Panc1 (cell line): ENCODE data around the gene OSBPL1A. TPM values are rescaled to one million over a fixed set of nuclear protein-coding genes. Genes with fewer than 3 reads are reported as not detected.

Experiments
- ATAC-seq: fragments of 200-7000 bp; cut with Tn5 transposase; 2 replicates; pipeline ENCODE4 v1.9.1; 2020; ENCODE audit warnings: mild to moderate bottlenecking, moderate library complexity
- BruUV-seq: library from RNA; stranded (reverse); fragments of 400-500 nt; replicated peaks from 2 replicates; lab custom pipeline; 2021; lab: Mats Ljungman, UMichigan
- CTCF ChIA-PET: fragments of 300-600 bp; sonication (Branson Sonifier 250); formaldehyde crosslinking; loops from one replicate; lab custom pipeline; 2022; ENCODE audit warnings: antibody characterized with exemption; lab: Charles Lee
- POLR2A ChIA-PET: fragments of 300-600 bp; sonication (Branson Sonifier 250); formaldehyde crosslinking; loops from one replicate; lab custom pipeline; 2022; ENCODE audit warnings: antibody characterized with exemption; lab: Charles Lee
- DNase-seq: peaks from one replicate; pipeline ENCODE4 v3.0.0-alpha.2; 2010; ENCODE audit warnings: low read depth, low spot score
- H3K27ac ChIP-seq: 2 replicates; pipeline ENCODE4 v1.5.1; 2011; ENCODE audit warnings: mild to moderate bottlenecking, low read length, inconsistent platforms
- H3K27me3 ChIP-seq: fragments of 200-500 bp; sonication (Bioruptor generic); 2 replicates; pipeline ENCODE4 v1.6.0; 2014; ENCODE audit warnings: low read length, inconsistent platforms; ENCODE audit not compliant: control insufficient read depth, insufficient read depth
- H3K36me3 ChIP-seq: fragments of 200-500 bp; sonication (Bioruptor generic); 2 replicates; pipeline ENCODE4 v1.5.1; 2014; ENCODE audit warnings: inconsistent platforms, mild to moderate bottlenecking, low read length, moderate library complexity; ENCODE audit not compliant: control insufficient read depth, insufficient read depth
- H3K4me1 ChIP-seq: 2 replicates; pipeline ENCODE4 v1.5.1; 2011; ENCODE audit warnings: inconsistent platforms, mild to moderate bottlenecking, low read length, moderate library complexity; ENCODE audit not compliant: control insufficient read depth, insufficient read depth
- H3K4me3 ChIP-seq, 2 experiments: 2 replicates each; pipeline ENCODE4 v1.5.1; 2011 to 2012; ENCODE audit warnings: low read depth in 2 of 2, low read length in 2 of 2, mild to moderate bottlenecking in 2 of 2, inconsistent platforms in 1 of 2, moderate library complexity in 1 of 2
- H3K9me3 ChIP-seq: fragments of 200-500 bp; sonication (Bioruptor generic); 2 replicates; pipeline ENCODE4 v1.5.1; 2014; ENCODE audit warnings: low read depth, mild to moderate bottlenecking, inconsistent platforms, low read length, moderate library complexity; ENCODE audit not compliant: control insufficient read depth, insufficient read depth
- POLR2AphosphoS5 ChIP-seq: IDR thresholded peaks from 2 replicates; pipeline ENCODE4 v1.6.1; 2012; ENCODE audit warnings: mild to moderate bottlenecking, low read depth, low read length, moderate library complexity
- SIN3A ChIP-seq: IDR thresholded peaks from 2 replicates; pipeline ENCODE4 v1.6.1; 2012; ENCODE audit warnings: low read depth, mild to moderate bottlenecking, low read length, moderate library complexity, borderline replicate concordance; ENCODE audit not compliant: insufficient read depth
- TCF7L2 ChIP-seq: IDR thresholded peaks from 2 replicates; pipeline ENCODE4 v1.6.1; 2011; ENCODE audit warnings: mild to moderate bottlenecking, low read depth, low read length, inconsistent platforms
- in situ Hi-C: cut with HindIII; loops from 2 replicates; pipeline ENCODE4 v1.10.0; 2016; ENCODE audit warnings: low sequenced_read_pairs, low pct_unique_long_range_greater_than_20kb
- intact Hi-C: fragments of 100-400 bp; cut with micrococcal nuclease; formaldehyde crosslinking; loops from one replicate; pipeline ENCODE4 v1.10.0; 2022; ENCODE audit not compliant: unreplicated experiment
- total RNA-seq: library from RNA; stranded (reverse); gene quantifications from one replicate; pipeline ENCODE4 v1.2.1, GENCODE V29; 2021; ENCODE audit not compliant: unreplicated experiment
- TF ChIP-seq, protein P1 (sequence below), 2 experiments: IDR thresholded peaks; 2 replicates each; pipeline ENCODE4 v1.6.1; 2011 to 2012; ENCODE audit warnings: low read depth in 2 of 2, control low read depth in 1 of 2, low read length in 1 of 2, mild to moderate bottlenecking in 1 of 2, moderate library complexity in 1 of 2; ENCODE audit not compliant: insufficient read depth in 1 of 2
- TF ChIP-seq, protein P2 (sequence below): fragments of 450-650 bp; IDR thresholded peaks from 2 replicates; pipeline ENCODE4 v1.5.1; 2017; ENCODE audit warnings: mild to moderate bottlenecking

The OSBPL1A gene
- total RNA-seq, 1 experiment from 2014 or later: 50.5 TPM

DNA sequence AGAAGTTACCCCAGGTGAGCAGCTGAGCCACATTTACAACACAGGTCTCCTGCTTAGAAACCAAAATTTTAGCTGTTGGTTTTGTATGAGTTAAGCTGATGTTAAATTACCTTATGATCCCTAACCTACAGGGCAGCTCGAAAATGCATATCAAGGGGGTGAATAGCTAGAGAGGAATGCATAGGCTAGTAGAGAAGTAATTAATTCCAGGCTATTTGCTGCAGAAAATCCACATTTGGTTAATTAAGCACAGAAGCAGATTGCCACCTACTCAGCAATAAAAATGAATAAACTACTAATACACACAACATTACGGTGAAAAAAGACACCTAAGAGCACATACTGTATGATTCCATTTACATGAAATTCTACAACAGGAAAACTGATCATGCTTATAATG is 91.4 kb downstream of the OSBPL1A start:
- intact Hi-C loops: no loop called here
- Histone ChIP-seq H3K9me3 (no peaks in the 10 kb centered on the region), H3K27me3 (no peaks in the 10 kb centered on the region), H3K4me3 (no peak overlapping the region), H3K36me3 (no peaks in the 10 kb centered on the region), H3K27ac (no peak overlapping the region), H3K4me1 (no peaks in the 10 kb centered on the region)
- TF ChIP-seq SIN3A: no peak
- BruUV-seq: no TSS peak
- POLR2A ChIA-PET: no interaction called here
- CTCF ChIA-PET: no interaction called here
- DNase-seq: no peak
- no peak for ATAC-seq
- in situ Hi-C loops: no loop called here

DNA sequence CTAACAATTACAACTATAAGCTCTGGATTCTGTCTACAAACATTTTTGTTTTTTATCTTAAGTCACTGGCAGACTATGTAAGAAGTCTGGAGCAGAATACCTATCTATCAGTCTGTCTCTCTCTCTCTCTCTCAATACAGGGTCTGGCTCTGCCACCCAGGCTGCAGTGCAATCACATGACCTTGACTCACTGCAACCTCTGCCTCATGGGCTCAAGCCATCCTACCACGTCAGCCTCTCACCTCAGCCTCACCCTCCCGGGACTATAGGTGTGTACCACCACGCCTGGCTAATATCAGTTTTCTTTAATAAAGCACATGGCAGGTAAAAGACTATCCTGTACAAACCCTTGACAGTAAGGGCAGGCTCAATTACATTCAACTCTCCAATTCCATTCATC is 96.9 kb downstream of the OSBPL1A start:
- Histone ChIP-seq H3K9me3 (no peaks in the 10 kb centered on the region), H3K36me3 (no peaks in the 10 kb centered on the region), H3K4me3 (no peak overlapping the region), H3K4me1 (no peaks in the 10 kb centered on the region), H3K27ac (no peak overlapping the region), H3K27me3 (no peaks in the 10 kb centered on the region)
- ATAC-seq (no peak), DNase-seq (no peak)
- in situ Hi-C loops: no loop called here
- intact Hi-C loops: no loop called here
- CTCF ChIA-PET: no interaction called here
- TF ChIP-seq, protein P1, sequence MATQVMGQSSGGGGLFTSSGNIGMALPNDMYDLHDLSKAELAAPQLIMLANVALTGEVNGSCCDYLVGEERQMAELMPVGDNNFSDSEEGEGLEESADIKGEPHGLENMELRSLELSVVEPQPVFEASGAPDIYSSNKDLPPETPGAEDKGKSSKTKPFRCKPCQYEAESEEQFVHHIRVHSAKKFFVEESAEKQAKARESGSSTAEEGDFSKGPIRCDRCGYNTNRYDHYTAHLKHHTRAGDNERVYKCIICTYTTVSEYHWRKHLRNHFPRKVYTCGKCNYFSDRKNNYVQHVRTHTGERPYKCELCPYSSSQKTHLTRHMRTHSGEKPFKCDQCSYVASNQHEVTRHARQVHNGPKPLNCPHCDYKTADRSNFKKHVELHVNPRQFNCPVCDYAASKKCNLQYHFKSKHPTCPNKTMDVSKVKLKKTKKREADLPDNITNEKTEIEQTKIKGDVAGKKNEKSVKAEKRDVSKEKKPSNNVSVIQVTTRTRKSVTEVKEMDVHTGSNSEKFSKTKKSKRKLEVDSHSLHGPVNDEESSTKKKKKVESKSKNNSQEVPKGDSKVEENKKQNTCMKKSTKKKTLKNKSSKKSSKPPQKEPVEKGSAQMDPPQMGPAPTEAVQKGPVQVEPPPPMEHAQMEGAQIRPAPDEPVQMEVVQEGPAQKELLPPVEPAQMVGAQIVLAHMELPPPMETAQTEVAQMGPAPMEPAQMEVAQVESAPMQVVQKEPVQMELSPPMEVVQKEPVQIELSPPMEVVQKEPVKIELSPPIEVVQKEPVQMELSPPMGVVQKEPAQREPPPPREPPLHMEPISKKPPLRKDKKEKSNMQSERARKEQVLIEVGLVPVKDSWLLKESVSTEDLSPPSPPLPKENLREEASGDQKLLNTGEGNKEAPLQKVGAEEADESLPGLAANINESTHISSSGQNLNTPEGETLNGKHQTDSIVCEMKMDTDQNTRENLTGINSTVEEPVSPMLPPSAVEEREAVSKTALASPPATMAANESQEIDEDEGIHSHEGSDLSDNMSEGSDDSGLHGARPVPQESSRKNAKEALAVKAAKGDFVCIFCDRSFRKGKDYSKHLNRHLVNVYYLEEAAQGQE (IDR thresholded peaks at IDR 0.05; ENCODE audit: insufficient read depth in 1 of 2, low read depth in 2 of 2, low read length in 1 of 2): no peak
- TF ChIP-seq, protein P2, sequence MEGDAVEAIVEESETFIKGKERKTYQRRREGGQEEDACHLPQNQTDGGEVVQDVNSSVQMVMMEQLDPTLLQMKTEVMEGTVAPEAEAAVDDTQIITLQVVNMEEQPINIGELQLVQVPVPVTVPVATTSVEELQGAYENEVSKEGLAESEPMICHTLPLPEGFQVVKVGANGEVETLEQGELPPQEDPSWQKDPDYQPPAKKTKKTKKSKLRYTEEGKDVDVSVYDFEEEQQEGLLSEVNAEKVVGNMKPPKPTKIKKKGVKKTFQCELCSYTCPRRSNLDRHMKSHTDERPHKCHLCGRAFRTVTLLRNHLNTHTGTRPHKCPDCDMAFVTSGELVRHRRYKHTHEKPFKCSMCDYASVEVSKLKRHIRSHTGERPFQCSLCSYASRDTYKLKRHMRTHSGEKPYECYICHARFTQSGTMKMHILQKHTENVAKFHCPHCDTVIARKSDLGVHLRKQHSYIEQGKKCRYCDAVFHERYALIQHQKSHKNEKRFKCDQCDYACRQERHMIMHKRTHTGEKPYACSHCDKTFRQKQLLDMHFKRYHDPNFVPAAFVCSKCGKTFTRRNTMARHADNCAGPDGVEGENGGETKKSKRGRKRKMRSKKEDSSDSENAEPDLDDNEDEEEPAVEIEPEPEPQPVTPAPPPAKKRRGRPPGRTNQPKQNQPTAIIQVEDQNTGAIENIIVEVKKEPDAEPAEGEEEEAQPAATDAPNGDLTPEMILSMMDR: no peak
- no peak for TF ChIP-seq SIN3A
- no peak for TF ChIP-seq POLR2AphosphoS5
- TF ChIP-seq TCF7L2: no peak
- BruUV-seq: no TSS peak
- POLR2A ChIA-PET: no interaction called here

DNA sequence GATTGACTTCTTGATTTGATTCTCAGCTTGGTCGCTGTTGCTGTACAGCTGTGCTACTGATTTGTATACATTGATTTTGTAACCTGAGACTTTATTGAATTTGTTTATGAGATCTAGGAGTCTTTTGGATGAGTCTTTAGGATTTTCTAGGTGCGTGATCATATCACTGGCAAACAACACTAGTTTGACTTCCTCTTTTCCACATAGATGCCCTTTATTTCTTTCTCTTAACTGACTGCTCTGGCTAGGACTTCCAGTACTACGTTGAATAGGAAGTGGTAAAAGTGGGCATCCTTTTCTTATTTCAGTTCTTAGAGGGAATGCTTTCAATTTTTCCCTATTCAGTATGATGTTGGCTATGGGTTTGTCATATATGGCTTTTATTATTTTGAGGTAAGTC is 101.3 kb downstream of the OSBPL1A start:
- no TSS peak for BruUV-seq
- Histone ChIP-seq H3K4me1 (no peaks in the 10 kb centered on the region), H3K4me3 (no peak overlapping the region), H3K9me3 (no peaks in the 10 kb centered on the region), H3K27ac (no peak overlapping the region), H3K36me3 (no peaks in the 10 kb centered on the region), H3K27me3 (no peaks in the 10 kb centered on the region)
- intact Hi-C loops (no loop called here), in situ Hi-C loops (no loop called here)
- CTCF ChIA-PET: no interaction called here
- POLR2A ChIA-PET: no interaction called here
- DNase-seq: no peak
- ATAC-seq: no peak
- TF ChIP-seq, protein P2: no peak
- no peak for TF ChIP-seq SIN3A
- TF ChIP-seq, protein P1 (IDR thresholded peaks at IDR 0.05; ENCODE audit: insufficient read depth in 1 of 2, low read depth in 2 of 2, low read length in 1 of 2): no peak
- TF ChIP-seq TCF7L2: no peak
- TF ChIP-seq POLR2AphosphoS5: no peak
